Glutamatergic neuron (in vitro differentiated cells): ENCODE results near the gene PDPR. TPM values are rescaled to one million over a fixed set of nuclear protein-coding genes. Genes with fewer than 3 reads are reported as not detected.
"Not testable (repeated sequence)": the region's sequence is repeated elsewhere in the genome, so short reads cannot be mapped to it uniquely, and the experiment has no call there.

ENCODE experiments used
- DNase-seq: peaks from one replicate; pipeline ENCODE4 v3.0.0; 2022
- H3K27ac Mint-ChIP-seq: one replicate; pipeline ENCODE4 v1.8.0; 2020; ENCODE audit warnings: mild to moderate bottlenecking, mixed read lengths, inconsistent platforms; ENCODE audit not compliant: unreplicated experiment
- H3K27me3 Mint-ChIP-seq: one replicate; pipeline ENCODE4 v1.8.0; 2020; ENCODE audit warnings: mild to moderate bottlenecking, moderate library complexity, mixed read lengths, inconsistent platforms; ENCODE audit not compliant: unreplicated experiment
- H3K36me3 Mint-ChIP-seq: one replicate; pipeline ENCODE4 v1.8.0; 2020; ENCODE audit warnings: mild to moderate bottlenecking, mixed read lengths, inconsistent platforms; ENCODE audit not compliant: unreplicated experiment
- H3K4me1 Mint-ChIP-seq: one replicate; pipeline ENCODE4 v1.8.0; 2020; ENCODE audit warnings: mild to moderate bottlenecking, low read depth, mixed read lengths, inconsistent platforms; ENCODE audit not compliant: unreplicated experiment
- H3K4me3 Mint-ChIP-seq: one replicate; pipeline ENCODE4 v1.8.0; 2020; ENCODE audit warnings: mild to moderate bottlenecking, mixed read lengths, inconsistent platforms; ENCODE audit not compliant: unreplicated experiment
- H3K9me3 Mint-ChIP-seq: one replicate; pipeline ENCODE4 v1.8.0; 2020; ENCODE audit warnings: mild to moderate bottlenecking, moderate library complexity, mixed read lengths, inconsistent platforms; ENCODE audit not compliant: unreplicated experiment
- CTCF ChIP-seq: fragments of 200-600 bp; sonication (generic); IDR thresholded peaks from one replicate; pipeline ENCODE4 v1.5.0; 2021; ENCODE audit not compliant: partially characterized antibody, unreplicated experiment
- total RNA-seq: library from RNA; stranded (reverse); fragmentation: NEBNext Ultra II Directional; extraction: Animal tissue kit (Norgen Biotek cat#: 25700); gene quantifications from one replicate; pipeline ENCODE4 v1.2.1, GENCODE V29; 2021; ENCODE audit not compliant: unreplicated experiment

Gene PDPR
- total RNA-seq, 1 donor from 2014 or later = 19.1 TPM

GRCh38 chr16:70142739-70143138, 28.6 kb downstream of the PDPR start:
- H3K36me3 Mint-ChIP-seq, H3K9me3 Mint-ChIP-seq, H3K27ac Mint-ChIP-seq, H3K27me3 Mint-ChIP-seq, H3K4me1 Mint-ChIP-seq, DNase-seq, H3K4me3 Mint-ChIP-seq: not testable (repeated sequence)

GRCh38 chr16:70143231-70143895, 29.2 kb downstream of the PDPR start:
- peak overlapping the region; percentile 49 for H3K4me3 Mint-ChIP-seq
- H3K36me3 Mint-ChIP-seq, H3K27ac Mint-ChIP-seq: not testable (repeated sequence)

GRCh38 chr16:70147853-70148252, 33.7 kb downstream of the PDPR start:
- H3K27ac Mint-ChIP-seq, H3K27me3 Mint-ChIP-seq, H3K4me1 Mint-ChIP-seq, DNase-seq, H3K4me3 Mint-ChIP-seq, H3K9me3 Mint-ChIP-seq, H3K36me3 Mint-ChIP-seq: not testable (repeated sequence)

More at GRCh38 chr16:70143231-70143895, 29.2 kb downstream of the PDPR start:
- not testable (repeated sequence) for H3K4me1 Mint-ChIP-seq, DNase-seq, H3K9me3 Mint-ChIP-seq, H3K27me3 Mint-ChIP-seq

GRCh38 chr16:70148453-70148852, 34.3 kb downstream of the PDPR start:
- not testable (repeated sequence) for H3K4me3 Mint-ChIP-seq, H3K27me3 Mint-ChIP-seq, H3K4me1 Mint-ChIP-seq, H3K36me3 Mint-ChIP-seq, H3K27ac Mint-ChIP-seq, H3K9me3 Mint-ChIP-seq, DNase-seq

GRCh38 chr16:70149296-70149695, 35.2 kb downstream of the PDPR start:
- not testable (repeated sequence) for H3K9me3 Mint-ChIP-seq, H3K27me3 Mint-ChIP-seq, H3K4me3 Mint-ChIP-seq

GRCh38 chr16:70151391-70151790, 37.3 kb downstream of the PDPR start:
- Mint-ChIP-seq H3K27me3 (no peaks in the 10 kb centered on the region), H3K36me3 (peaks cover 1% of the 10 kb centered on the region), H3K9me3 (peaks cover 3% of the 10 kb centered on the region), H3K4me1 (no peaks in the 10 kb centered on the region), H3K4me3 (no peak overlapping the region), H3K27ac (no peak overlapping the region)
- no peak for DNase-seq
- TF ChIP-seq CTCF = no peak

More at GRCh38 chr16:70149296-70149695, 35.2 kb downstream of the PDPR start:
- not testable (repeated sequence) for DNase-seq, H3K36me3 Mint-ChIP-seq, H3K4me1 Mint-ChIP-seq, H3K27ac Mint-ChIP-seq

- Mint-ChIP-seq H3K4me3 (no peak overlapping the region), H3K9me3 (peaks cover 4% of the 10 kb centered on the region), H3K27me3 (no peaks in the 10 kb centered on the region), H3K4me1 (no peaks in the 10 kb centered on the region), H3K36me3 (peaks cover 8% of the 10 kb centered on the region), H3K27ac (no peak overlapping the region)
- no peak for DNase-seq
- no peak for TF ChIP-seq CTCF
Observed at GRCh38 chr16:70151941-70152509, 37.9 kb downstream of the PDPR start.
